Activated CD4-positive, alpha-beta T cell treated with anti-CD3 and anti-CD28 coated beads for 24 hours (primary cell): ENCODE measurements around the gene PAQR4.

Source experiments
- DNase-seq, 2 donors: peaks; one replicate each; pipeline ENCODE4 v3.0.0-alpha.2; 2020; ENCODE audit warnings: low read depth in 2 of 2

The PAQR4 gene

GRCh38 chr16:2980227-2981176, 11.4 kb downstream of the PAQR4 start, which contains the start of gene PKMYT1:
Gene PKMYT1 (minus strand): TSS chr16:2980446. CDS start chr16:2979657, 789 bp downstream.
- DNase-seq: peak; percentile 92 to 96

- DNase-seq: no peak
Measured at GRCh38 chr16:2981177-2981898, 12.2 kb downstream of the PAQR4 start.

- no peak for DNase-seq
Measured at GRCh38 chr16:2981899-2982250, 12.7 kb downstream of the PAQR4 start.

GRCh38 chr16:2982402-2982801, 13.3 kb downstream of the PAQR4 start:
- no peak for DNase-seq

GRCh38 chr16:2983706-2984136, 14.6 kb downstream of the PAQR4 start:
- peak; percentile 57 to 73 for DNase-seq

- DNase-seq: no peak
Measured at GRCh38 chr16:2985462-2985861, 16.3 kb downstream of the PAQR4 start.

GRCh38 chr16:2985893-2986355, 16.8 kb downstream of the PAQR4 start:
- no peak for DNase-seq

GRCh38 chr16:2986623-2987188, 17.6 kb downstream of the PAQR4 start:
- no peak for DNase-seq

GRCh38 chr16:2987286-2987685, 18.1 kb downstream of the PAQR4 start:
- DNase-seq: no peak

GRCh38 chr16:2987833-2988232, 18.7 kb downstream of the PAQR4 start:
- no peak for DNase-seq

- DNase-seq: no peak
Measured at GRCh38 chr16:2988590-2989099, 19.5 kb downstream of the PAQR4 start.

GRCh38 chr16:2990891-2991290, 21.7 kb downstream of the PAQR4 start:
- DNase-seq: no peak

GRCh38 chr16:2991566-2992261, 22.6 kb downstream of the PAQR4 start:
- DNase-seq: no peak

GRCh38 chr16:2992383-2993081, 23.4 kb downstream of the PAQR4 start:
- DNase-seq: no peak

GRCh38 chr16:2996298-2996697, 27.1 kb downstream of the PAQR4 start:
- DNase-seq: no peak

GRCh38 chr16:2999929-3000328, 30.8 kb downstream of the PAQR4 start:
- DNase-seq: no peak

- no peak for DNase-seq
Measured at GRCh38 chr16:3000540-3000939, 31.4 kb downstream of the PAQR4 start.

- DNase-seq: no peak
Measured at GRCh38 chr16:3001316-3001715, 32.2 kb downstream of the PAQR4 start.

- peak; percentile 91 to 94 for DNase-seq
Measured at GRCh38 chr16:3003582-3004270, 34.6 kb downstream of the PAQR4 start.

GRCh38 chr16:3004319-3004718, 35.2 kb downstream of the PAQR4 start:
- DNase-seq: no peak
